GM21515 (cell line): ENCODE measurements around the gene RNF157.
"Not testable (repeated sequence)": the region's sequence is repeated elsewhere in the genome, so short reads cannot be mapped to it uniquely, and the experiment has no call there.

ENCODE experiments used
- ATAC-seq: cut with Tn5 transposase; IDR thresholded peaks from one replicate; pipeline ENCODE4 v1.9.1; 2021; ENCODE audit not compliant: unreplicated experiment

The RNF157 gene

DNA sequence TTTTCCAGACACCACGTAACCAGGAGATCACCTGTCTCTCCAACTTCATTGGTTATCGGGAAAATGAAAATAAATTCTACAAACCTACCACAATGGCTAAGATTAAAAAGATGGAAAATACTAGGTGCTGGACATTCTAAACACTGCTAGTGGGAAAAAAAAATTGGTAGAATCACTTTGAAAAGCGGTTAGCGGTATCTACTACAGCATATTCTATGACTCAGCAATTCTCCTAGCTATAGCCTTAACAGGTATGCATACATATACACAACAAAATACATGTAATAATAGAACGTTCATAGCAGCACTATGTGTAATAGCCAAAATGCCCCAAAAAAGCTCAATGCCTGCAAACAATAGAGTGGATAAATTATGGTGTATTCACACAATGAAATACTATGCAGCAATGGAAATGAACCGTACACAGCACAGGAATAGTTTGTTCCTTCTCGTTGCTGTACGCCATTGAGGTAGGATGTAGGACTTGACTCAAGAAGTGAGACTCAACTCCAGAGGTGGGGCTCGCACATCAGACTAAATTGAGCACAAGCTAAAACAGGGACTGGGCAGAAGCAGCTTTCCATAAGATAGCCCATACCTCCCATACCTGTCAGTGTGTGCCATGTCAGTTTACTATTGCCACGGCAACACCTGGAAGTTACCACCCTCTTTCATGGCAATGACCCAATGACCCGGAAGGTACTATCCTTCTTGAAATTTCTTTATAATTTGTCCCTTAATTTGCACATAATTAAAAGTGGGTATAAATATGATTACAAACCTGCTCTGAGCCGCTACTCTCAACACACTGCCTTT is 44.8 kb downstream of the RNF157 start:
- no peak for ATAC-seq

DNA sequence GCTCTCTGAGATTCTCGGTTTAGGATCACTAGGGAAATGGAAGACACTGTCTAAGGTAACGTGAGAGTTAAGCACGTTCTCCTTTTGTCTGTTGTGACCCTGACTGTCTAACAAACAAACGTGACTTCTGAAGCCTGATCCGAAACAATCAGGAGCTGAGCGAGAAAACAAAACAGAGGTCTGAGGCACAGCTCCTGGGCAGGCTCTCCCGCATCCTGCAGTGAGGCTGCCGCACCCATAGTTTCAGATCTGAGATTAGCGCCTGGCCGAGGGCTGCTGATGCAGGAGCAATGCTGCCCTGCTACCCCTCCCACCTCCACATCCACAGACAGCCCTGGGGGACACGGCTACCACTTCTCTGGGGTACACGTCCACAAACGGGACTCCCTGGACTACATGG is 46.7 kb downstream of the RNF157 start:
- ATAC-seq, result no peak

DNA sequence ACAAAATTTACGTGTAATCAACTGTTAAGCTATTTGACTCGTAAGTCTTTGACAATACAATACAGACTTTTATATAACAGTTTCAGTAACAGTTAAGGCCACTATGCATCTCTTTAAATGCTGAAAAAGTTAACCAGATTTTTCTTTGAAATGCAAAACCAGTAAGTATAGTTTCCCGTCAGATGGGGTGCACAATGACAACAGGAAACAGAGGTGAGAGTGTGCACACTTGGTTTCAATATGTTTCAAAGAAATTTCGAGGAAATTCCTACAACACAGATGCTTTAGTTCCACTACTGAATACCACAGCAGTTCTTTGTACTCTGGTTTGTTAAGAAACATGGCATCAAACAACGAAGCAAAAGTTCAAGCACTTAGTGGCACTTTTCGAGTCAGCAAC is 48.4 kb downstream of the RNF157 start:
- ATAC-seq, result peak; percentile 43

DNA sequence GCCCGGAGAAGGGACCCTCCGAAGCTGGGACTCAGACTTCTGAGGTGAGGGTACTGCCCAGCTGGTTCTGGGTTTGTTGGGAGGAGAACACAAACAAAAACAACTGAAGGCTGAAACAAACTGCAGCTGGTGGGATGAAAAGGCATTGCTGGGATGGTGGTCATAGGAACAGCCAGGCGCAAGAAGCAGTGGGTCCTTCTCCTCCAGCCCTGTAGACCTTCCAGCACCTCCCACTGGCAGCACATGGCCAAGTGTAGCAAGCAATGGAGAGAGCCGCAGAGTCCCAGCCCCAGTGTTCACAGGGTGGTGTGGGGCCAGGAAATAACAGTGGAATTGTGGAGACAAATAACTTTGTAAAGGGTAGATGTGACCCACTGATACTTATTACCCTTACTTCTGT is 50.6 kb downstream of the RNF157 start:
- ATAC-seq, result no peak

DNA sequence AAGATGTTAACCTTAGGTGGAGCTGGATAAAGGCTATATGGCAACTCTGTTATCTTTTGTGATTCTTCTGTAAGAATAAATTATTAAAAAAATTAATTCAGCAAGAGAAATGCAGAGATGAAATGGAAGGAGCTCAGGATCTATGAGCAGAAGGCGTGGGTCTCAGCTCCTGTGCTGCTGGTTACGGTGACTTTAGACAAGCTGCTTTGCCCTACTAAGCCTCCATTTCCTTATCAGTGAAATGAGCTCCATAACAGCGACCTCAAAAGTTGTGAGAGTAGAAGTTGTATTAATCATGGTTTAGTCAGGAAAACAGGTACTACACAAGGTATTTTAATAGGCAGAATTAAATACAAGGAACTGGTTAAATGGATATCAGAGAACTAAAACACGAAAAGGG is 51.0 kb downstream of the RNF157 start:
- ATAC-seq, result no peak

DNA sequence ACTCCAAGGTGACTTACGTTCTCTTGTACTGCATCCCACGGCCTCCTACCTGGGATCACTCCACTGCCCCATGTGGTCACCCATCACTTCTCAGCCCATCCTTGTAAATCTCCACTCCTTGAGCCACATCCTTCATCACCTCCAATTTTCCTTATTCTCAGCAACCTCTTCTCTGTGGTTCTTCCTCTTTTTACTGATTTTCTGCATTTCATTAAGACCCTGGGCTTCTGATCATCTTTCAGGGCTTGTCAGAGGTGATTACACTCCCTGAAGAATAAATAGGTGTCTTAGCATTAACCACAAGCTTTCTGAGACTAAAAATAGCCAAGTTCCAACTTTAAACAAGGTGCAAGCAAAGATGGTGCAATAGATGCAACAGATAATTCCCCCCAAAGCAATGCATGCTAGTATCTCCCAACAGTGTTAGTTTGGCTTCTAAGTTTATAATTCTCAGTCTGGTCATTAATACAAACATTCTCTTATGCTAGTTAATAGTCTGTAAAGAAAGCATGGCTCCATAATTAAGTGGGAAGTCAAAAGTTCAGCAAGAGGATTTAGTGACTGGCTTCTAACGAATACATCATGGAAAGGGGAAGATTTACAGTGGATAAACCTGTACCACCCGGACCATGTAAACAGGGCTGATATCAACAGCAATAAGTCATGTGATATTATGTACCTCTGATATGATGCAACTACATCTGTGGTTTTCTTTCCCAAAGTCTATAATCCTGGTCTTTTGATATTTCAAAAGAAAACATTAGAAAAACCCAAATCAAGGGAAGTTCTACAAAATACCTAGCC is 51.9 kb downstream of the RNF157 start:
- ATAC-seq, result no peak

DNA sequence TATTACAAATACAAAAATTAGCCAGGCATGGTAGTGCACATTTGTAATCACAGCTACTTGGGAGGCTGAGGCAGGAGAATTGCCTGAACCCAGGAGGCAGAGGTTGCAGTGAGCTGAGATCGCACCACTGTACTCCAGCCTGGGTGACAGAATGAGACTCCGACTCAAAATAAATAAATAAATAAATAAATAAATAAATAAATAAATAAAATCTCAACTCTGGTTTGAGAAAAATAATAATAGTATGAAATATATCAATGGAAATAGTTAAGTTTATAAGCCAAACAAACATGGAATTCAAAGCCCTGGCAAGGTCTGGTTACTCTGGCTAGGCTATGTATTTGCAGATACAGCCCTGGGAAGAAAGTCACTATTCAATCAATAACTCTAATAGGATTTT is 53.5 kb downstream of the RNF157 start:
- ATAC-seq, result not testable (repeated sequence)

DNA sequence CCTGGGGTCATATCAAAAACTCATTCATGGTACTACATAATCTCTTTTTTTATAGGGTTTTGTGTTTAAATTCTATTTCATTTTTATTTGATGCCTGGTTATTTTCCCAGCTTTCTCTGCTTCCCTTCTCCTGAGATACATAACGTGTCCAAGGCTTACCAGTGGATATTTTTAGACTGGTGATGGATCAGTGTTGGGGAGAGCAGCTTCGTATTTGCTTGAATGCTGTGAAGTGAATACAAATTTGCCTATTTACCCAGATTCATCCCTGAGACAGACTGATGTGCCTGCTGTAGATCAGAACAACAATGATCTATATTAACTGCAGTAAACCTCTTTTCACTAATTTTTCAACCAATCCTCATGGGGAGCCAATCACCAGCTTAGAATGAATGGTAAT is 56.0 kb downstream of the RNF157 start:
- ATAC-seq, result no peak

DNA sequence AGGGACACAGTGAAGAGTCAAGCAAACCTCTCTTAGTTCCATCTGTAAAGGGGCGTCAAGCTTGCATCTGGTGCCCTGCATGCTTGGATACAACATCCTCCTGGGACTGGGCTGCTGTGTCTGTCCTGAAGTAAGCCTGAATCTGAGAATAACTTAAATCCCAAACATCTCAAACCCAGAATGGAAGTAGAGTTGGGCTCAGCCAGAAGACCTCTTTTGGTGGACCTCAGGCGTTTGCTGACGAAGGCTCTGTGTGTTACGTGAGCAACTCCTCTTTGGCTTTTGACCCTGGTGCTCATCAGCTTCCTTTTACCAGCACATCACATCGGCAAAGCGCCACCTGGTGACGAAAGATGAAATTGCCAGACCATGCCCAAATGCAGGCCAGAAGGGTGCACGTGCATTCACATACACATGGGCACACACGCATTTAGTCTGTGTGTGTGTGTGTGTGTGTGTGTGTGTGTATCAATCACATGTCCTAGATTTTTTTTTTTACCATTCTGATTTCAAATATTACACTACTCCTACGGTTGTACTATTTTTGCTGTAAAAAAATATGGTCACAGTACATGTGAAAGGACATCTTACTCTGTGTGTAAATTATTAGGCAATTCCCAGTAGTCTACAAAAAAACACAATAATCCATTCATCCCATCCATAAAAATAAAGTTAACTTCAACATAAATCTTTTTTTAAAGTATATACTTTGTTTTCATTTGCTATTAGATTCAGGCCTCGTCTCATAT is 58.1 kb downstream of the RNF157 start:
- no peak for ATAC-seq

DNA sequence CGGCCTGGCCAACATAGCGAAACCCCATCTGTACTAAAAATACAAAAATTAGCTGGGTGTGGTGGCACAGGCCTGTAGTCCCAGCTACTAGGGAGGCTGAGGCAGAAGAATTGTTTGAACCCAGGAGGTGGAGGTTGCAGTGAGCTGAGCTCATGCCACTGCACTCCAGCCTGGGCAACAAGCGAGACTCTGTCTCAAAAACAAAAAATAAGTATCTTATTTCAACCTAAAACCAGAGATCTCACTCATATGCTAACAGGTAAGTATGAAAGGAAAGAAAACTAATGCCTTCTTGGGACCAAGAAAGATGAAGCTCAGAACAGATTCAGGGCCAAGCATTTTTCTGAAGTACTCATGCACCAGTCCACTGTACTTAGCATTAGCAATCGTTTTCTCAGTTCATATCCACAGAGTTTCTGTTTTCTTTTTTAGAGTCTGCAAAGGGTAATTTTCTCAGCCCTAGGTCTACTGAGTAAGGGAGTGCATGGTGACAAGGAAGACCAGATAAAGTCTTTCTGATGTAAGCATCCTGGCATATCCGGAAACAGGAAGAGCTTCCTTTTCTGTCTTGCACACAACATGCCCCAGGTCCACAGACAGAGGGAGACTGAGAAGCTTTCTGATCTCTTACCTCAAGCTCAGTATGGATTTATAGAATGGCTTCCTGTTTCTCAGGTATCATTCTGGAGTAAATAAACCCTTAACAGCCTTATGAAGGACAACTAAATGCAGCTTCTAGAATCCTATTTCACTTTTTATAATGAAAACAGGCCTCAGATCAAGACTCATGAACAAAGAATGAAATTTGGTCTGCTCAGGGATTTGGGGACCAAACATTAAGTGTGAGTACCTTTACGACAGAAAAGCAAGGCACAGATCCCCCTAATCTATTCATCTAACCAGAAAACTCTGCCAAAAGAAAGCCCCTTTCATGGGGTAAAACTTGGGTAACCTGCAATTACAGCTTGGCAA is 60.5 kb downstream of the RNF157 start:
- ATAC-seq, result no peak

DNA sequence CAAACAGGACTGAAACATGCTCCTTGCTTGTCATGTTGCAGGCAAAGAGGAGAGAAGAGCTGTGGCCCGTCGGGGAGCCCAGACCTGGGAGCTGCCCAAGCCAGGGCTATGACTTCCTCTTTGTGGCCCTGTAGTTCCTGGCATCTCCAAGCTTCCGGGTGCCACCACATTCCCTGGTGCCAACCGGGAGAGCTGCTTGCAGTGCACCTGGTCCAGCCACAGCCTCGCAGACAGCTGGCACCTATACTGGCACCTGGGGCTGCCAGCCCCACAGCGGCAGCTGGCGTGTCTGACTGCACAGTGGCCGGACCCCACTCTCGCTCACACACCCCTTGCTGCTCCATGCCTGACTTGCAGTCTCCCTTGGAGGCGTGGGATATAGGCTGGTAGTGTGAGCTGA is 62.2 kb downstream of the RNF157 start:
- no peak for ATAC-seq

DNA sequence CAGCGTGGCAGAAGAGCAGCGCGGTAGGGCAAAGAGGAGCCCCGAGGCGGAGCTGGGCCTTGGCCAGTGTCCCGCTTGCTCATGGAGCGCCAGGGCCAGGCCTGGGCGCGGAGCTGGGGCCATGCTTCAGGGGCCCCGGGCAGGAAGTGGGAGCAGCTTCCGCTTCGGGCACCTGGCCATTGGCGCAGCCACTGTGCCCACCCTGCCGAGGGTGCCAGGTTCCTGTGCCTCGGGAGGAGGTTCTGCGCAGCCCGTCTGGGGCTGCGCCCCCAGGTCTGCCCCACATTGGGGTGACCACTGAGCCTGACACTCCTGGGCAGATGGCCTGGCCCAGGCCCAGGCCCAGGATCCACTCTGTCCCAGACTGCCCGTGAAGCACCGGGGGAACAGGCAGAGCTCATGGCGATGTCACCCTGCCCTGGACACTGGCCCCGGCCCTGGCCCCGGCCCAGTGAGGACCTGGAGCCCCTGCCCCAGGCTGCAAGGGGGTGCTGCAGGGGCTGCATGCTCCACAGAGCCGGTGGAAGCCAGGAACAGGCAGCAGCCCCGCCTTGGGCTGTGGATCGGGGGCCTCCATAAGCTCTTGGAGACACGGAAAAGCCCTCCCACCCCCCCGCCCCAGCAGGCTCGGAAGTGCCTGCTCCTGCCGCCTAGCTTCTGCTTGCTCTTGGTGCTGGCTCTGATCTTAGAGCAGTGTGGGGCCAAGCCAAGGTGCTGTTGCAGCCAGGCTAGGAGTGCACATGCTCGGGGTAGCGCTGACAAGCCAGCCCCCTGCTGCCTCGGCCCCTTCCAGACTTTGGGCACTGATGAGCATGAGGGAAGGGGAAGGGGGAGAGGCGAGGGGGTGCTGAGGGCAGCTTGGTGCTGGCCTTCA is 63.4 kb downstream of the RNF157 start:
- no peak for ATAC-seq

DNA sequence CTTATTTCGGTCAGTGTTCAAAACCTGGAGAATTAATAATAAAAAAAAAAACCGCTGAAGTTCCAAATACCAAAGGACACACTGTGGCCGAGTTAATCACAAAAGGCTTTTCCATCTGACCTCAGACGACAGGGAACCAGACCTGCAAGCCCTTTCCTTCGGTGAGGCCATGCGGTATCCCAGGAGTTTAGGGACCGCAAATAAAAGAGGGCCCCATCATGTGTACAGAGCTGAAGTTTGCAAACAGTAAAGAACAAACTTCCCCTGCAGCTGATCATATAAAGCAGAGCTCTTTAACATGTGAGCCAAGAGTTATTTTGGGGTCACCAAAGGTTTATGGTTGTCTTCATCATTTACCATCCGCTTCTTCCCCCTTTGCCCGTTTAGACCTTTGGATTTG is 66.3 kb downstream of the RNF157 start:
- no peak for ATAC-seq

DNA sequence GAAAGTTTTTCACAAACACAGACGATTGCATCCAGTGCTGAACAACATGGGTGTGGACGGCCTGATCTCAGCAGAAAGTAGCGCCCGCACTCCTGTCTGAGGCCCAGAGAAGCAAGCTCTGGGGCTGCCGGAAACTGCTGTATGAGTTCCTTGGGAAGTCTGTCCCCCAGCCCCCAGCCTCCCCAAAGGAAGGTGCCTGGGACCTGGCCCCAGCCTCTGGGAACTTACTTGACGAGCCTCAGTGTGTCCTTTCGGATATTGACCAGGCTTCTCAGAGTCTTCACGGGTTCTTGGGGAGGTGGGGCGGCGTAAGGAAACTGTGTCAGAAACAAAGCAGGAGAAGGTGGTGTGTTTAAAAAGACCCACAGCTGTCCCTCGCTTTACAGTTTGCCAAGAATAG is 66.8 kb downstream of the RNF157 start:
- no peak for ATAC-seq

DNA sequence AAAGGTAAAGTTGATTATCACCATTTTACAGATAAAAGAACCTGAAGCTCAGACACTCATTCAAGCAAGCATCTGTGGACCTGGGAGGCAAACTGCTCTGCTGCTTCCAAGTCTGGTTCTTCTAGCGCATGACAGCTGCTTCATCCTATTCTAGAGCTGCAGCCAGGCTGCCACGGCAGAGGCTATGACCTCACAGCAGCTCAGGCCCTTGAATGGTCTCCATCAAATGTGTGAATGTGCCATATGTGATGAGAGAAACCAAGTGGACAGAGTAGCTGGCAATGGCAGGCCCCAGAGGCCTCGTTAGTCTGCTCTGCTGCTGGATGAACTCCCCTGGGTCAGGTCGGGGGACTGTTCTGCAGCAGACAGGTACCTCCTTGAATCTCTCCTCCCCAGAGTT is 68.6 kb downstream of the RNF157 start:
- no peak for ATAC-seq

DNA sequence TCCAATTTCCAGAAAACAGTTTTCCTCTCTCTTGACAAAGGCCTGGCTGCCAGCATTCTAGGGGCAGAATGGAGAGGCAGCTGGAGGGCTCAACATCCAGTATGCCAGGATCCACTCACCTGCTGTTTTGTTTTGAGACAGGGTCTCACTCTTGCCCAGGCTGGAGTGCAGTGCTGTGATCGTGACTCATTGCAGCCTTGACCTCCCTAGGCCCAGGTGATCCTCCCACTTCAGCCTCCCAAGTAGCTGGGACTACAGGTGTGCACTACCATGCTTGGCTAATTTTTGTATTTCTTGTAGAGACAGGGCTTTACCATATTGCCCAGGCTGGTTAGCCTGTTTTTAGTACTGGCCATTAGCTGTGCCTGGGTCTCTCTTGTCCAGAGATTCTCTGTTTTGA is 70.2 kb downstream of the RNF157 start:
- ATAC-seq, result no peak

DNA sequence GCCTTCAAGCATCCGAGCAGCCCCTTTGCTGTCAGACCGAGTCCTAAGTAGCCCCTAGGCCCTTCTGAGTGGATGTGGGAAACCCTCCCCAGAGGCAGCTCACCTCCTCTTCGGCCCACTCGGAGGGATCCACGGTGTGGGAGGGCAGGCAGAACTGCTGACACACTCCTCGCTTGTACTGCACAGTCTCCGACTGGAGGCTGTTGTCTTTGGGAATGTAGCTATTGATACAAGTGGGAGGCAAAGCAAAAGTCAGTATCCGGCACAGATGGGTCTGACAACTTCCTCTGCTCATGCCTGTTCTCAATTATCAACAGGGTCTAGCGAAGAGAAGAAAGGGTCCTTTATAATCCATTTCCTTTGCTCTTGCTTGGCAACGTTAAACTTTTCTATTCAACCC is 73.4 kb downstream of the RNF157 start:
- no peak for ATAC-seq

DNA sequence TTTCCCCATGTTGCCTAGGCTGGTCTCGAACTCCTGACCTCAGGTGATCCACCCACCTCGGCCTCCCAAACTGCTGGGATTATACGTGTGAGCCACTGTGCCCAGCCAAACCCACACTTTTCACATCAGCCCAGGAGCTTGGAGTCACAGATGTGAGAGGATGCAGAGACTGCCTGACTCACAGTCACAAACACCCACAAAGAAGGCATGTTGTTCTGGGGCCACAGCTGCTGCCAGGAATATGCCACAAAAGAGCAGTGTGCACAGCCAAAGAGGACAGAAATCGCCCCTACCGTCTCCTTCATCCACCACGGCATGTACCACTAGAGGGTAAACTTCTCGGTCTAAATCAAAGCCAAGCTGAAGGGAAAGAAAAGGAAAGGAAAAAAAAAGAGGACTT is 74.1 kb downstream of the RNF157 start:
- no peak for ATAC-seq

DNA sequence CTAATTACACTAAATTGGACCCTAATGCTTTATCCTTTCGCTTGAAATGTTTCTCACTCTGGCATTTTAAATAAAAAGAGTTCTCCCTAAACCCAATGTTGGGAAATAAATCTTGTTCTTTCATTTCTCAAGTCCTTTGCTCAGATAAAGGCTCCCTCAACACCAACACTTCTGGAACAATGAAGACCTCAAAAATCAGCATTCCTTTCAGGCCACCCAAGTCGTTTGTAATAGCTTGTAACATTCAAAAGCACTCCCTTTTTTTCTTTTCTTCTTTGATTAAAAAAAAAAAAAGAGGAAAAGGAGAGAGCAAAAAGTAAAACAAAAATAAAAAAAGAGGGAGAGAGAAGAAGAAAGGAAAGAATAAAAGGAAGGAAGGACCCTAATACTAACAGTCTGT is 76.0 kb downstream of the RNF157 start:
- no peak for ATAC-seq

DNA sequence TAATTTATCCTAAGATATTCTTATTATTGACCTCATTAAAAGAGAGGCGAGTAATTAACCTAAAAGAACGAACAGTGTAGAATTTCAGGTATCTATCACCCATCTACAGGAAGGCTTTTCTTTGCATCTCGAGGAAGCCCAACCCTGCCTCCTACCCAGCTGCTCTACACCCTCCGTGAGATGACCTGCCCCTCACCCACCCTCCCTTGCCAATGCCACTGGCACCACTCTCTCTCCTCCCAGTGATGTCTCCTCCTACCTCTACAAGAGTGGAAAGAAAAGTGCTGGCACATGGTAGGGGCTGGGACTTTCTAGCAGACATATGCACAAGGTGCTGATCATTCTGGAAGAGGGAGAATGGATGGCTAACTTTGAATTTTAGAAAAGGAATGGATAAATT is 76.4 kb downstream of the RNF157 start:
- no peak for ATAC-seq
